AG09319 (cell line): ENCODE results near the gene SOBP.

Experiments
- DNase-seq: peaks from one replicate; pipeline ENCODE4 v3.0.0-alpha.2; 2010; ENCODE audit warnings: low read depth; ENCODE audit errors: extremely low read depth
- TF ChIP-seq, protein P1 (sequence below): IDR thresholded peaks from 2 replicates; pipeline ENCODE4 v1.5.1; 2011; ENCODE audit warnings: low read depth, mild to moderate bottlenecking, inconsistent platforms, low read length, moderate library complexity

Gene SOBP

DNA sequence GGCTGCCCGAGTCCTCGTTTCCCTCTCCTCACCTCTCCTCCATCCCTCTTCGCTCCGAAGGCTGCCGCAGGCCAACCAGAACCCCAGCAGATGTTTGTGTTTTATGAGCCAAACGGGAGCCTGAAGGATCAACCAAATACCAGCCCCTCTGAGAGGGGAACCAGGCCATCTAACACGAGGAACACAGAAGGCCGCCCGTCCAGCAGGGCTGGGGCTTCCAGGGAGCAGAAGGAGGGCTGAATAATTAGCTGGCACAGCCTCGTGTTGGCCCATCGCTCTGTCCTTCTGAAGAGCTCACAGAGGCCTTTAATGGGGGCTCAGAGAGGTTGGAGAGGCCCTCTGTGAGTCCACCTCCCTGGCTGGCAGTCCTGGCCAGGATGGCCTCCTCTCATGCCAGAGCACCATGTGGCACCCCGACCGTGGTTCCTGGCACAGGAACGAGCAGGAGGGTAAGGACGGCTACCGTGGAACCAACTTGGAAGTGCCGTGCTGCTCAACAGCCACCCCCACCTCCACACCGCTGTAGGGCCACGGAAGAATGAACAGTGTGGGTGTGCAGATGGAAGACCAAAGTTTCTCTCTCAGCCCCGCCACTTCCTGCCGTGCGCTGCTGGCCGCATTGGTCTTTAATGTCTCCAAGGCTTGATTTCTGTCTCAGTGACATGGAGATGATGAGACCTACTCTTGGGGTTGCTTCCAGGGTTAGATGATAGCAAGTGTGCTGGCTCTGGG is 179.0 kb downstream of the SOBP start:
- DNase-seq, result no peak
- TF ChIP-seq, protein P1, sequence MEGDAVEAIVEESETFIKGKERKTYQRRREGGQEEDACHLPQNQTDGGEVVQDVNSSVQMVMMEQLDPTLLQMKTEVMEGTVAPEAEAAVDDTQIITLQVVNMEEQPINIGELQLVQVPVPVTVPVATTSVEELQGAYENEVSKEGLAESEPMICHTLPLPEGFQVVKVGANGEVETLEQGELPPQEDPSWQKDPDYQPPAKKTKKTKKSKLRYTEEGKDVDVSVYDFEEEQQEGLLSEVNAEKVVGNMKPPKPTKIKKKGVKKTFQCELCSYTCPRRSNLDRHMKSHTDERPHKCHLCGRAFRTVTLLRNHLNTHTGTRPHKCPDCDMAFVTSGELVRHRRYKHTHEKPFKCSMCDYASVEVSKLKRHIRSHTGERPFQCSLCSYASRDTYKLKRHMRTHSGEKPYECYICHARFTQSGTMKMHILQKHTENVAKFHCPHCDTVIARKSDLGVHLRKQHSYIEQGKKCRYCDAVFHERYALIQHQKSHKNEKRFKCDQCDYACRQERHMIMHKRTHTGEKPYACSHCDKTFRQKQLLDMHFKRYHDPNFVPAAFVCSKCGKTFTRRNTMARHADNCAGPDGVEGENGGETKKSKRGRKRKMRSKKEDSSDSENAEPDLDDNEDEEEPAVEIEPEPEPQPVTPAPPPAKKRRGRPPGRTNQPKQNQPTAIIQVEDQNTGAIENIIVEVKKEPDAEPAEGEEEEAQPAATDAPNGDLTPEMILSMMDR, result no peak

- TF ChIP-seq, protein P1, result no peak
- no peak for DNase-seq
These were observed 180.9 kb downstream of the SOBP start for GRCh38 chr6:107670792-107671199.

DNA sequence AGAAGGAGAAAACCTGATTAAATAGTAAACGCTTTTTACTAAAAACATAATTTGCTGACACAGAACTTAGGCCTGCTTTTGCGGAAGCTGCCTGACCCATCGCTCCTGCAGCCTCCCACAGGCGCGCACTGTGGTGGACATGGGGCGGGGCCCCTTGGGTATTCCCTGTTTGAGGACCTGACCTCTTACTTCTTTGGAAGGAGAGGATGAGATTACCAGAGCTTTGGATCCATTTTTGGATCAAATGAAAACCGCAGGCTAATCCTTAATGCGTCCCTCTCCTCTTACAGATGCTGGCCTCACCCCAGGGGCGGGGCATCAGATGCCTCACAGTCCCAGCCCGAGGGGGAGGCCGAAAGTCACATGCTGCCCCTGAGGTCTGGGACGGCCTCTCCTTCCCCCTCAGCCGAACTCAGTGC is 183.2 kb downstream of the SOBP start:
- no peak for DNase-seq
- TF ChIP-seq, protein P1, result no peak

DNA sequence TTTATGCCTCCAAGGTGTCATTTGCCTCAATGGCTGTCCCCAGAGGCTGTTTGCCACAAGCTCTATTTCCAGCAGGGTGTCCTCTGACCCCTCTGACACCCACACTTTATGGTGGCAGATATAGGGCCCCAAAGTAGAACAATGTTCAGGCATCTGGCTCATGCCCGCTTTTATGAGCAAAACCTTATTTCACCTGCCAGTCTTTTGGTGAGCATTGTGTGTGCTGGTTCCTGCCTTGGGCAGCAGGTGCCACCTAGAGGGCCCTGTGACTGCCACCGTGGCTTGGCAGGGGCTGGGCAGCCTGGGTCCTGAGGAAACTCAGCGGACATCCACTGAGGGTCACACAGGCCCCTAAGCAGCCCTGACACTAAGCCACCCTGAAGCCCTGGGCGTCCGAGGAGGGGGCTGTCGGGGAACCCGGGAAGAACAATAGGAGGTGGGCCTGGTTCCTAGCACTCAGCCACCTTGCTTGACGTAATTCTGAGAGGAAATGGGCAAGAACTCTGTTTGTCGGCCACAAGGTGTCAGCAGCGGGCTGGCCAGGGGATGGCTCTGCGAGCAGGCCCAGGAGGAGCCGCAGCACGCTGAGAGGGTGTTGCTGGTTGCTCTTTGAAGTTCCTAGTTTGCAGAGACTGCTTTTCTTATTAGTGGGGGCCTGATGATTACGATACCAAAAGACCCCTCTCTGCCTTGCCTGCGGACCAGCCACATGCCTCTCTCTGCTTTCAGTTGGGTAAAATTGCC is 185.2 kb downstream of the SOBP start:
- no peak for DNase-seq
- TF ChIP-seq, protein P1, result peak; percentile 87

GRCh38 chr6:107676042-107676441 is 186.1 kb downstream of the SOBP start:
- no peak for DNase-seq
- TF ChIP-seq, protein P1, result no peak

DNA sequence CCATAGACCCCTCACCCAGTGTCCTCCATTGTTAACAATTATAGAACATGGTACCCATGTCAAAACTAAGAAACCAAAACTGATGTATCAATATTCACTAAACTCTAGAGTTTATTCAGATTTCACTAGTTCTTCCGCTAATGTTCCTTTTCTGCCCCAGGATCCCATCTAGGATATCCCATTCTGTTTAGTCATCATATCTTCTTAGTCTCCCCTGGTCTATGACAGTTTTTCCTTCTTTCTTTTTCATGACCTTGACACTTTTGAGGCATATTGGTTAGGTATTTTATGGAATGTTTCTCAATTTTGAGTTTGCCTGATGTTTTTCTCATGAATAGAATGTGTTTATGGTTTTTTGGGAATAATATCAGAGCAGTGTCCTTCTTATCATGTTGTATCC is 187.5 kb downstream of the SOBP start:
- TF ChIP-seq, protein P1, result no peak
- no peak for DNase-seq

- TF ChIP-seq, protein P1, result no peak
- no peak for DNase-seq
These were observed 189.5 kb downstream of the SOBP start for GRCh38 chr6:107679457-107679856.
